NCI-H510A (cell line): ENCODE data around the gene DCLK1.

Experiments
- DNase-seq: peaks from one replicate; lab custom pipeline; 2025; lab: John Stamatoyannopoulos, UW

DCLK1 gene

DNA sequence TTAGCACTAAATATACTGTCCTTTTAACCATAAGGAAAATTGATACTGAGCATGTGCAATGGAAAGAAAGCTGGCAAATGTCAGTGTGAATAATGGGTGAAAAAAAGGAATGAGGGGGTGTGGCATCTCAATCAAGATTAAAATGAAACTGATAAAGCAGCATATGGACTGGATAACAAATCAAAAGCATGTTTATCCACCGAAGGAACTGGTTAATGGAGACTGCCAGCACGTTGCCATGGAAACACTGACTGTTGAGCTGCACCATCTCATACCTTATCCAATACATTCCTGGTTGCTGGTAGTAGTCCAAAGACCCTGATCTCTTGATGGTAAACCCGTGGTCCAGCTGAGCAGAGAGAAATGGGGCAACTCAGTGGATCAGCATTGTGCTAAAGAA is 343.2 kb downstream of the DCLK1 start:
- DNase-seq = no peak

DNA sequence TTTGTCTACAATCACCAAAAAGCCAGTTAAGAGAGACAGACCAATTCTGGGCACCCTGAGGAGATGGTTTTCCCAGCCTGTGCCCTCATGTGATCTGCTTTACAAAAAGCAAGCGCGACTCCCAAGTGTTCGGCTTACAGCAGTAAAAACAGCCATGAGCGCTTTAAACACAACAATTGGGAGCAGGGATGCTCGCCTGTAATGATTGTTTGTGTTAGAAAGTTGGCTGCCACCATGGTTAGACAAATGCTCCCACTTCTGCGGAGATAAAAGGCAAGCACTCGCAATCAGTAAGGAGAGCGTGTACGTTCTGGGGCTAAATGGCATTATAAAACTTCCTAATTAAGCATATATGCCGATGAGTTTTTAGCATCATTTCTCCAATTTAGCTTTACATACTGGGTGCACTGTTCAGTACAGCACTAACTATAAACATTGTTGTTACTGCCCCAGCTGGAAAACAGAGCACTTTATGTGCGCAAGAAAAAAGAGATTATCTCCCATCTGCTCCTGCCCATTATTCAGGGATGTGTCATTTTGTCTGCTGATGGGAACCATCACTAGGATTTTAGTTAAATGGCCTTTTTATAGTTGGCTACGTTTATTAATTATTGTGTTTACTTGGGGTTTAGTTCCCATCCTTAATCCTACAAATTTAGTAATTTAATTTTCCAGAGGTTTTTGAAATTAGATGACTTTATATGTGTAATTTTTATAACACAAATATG is 345.4 kb downstream of the DCLK1 start:
- no peak for DNase-seq

DNA sequence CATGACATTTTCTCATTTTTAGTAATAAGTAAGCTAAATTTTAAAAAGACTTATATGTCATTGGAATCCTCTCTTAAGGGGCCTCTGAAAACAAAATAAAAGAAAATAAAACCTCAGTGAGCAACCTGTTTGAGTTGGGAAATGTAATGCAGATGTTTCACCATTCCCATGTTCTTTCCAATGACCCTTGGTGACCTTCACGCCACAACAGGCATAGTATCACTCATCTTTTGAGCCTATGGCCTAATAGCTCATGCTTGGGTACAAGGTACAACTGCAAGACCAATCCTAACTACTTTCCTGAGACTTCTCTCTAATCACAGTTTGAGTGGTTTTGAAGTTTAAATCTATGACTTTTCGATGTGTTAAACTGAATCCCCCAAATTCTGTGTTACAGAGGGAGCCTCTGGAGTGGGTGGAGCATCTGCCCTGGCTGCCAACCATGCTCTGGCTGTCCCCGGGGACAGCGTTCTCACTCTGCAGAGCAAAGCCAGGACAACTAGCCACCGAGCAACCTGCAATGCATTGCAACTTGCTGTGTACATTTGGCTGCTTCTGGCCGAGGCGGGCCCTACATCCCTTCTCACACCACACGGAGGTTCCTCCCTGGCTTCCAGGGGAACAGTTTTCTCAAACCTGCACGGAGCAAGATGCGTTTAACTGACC is 346.8 kb downstream of the DCLK1 start:
- no peak for DNase-seq

DNA sequence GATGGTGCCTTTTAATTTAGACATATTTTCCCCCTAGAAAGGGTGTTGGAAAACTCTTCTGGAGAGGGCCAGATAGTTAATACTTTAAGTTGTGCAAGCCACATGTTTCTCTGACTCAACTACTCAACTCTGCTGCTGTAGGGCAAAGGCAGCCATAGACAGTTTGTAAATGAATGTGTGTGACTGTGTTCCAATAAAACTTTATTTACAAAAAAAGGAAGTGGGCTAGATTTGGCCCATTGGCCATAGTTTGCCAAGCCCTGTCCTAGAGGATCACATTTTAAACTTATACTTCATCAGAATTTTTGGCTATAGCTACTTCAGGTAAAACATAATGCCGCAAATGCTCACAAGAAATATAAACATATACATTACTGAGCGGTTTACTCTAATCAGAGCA is 348.4 kb downstream of the DCLK1 start:
- no peak for DNase-seq

DNA sequence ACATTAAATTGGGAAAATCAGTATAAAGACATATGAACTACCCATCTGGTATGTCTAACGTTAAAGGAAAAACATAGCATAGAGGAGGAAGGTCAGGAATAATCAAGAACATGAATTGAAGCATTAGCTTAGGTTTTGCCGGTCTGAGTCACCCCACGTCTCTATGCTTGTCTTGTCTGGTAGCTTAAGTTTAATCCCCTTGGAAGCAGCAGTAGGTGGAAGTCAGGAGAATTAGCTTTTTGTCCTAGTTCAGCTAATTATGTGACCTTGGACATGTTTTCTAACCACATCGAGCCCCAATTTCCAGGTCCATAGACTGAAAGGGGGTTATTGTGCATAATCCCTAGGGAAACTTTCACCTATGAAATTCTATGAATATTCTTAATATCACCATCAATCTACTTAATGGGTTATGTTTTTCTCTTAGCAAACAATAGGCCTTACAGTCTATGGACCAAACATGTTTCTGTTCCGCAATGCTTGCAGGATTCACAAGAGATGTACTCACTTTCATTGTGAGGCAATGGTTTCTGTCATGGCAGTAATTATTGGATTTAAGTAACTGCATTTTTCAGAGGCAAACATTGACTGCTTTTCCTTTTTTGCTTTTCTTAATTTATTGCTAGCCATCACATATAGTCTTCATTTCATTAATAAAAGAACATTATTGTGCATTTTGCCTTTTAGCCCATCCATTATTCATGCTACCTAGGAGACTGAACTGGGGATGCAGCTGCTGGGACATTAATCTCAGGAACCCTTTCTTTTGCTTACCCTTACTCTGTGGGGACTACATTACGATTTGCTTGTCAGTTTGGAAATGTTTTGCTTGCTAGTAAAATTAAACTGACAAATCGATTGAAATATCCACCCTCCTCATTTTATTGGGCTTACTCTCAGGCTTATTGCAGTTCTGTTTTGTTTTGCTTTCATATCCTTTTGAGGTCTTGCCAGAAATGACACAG is 349.9 kb downstream of the DCLK1 start:
- no peak for DNase-seq

DNA sequence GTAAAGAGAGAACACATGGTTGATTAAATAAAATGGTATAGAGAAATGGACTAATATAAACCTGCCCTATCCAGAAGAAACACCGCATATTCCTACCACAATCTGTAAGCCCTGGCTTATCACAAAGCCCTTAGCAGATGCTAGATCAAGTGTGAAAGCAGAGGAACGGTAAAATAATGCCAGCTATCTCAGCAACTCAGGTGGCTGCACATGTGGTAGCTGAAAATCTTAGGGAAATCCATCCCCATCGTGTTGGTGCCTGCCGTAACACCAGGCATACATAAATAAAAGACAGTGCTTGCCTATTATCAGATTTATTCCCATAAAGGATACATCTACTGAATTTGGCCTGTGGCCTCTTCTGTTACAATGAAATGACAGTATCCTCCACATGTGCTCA is 350.6 kb downstream of the DCLK1 start:
- no peak for DNase-seq

DNA sequence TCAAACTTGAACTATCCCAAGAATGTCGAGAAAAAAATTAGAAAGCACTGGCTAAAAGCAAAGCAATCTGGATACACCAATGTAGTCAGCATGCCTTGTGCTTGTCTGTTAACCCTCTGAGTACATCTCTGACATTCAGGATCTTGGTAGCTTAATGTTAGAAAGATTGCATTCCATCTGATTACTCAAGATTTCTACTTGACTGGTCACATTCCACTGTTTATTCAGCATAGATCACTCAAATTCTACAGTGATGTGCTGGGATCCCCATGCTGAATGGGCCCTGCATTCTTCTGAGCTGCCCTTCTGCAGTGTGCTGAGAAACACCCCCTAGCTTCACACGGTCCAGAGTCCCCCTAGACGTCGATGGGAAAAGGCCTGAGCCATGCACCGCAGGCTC is 359.3 kb downstream of the DCLK1 start:
- no peak for DNase-seq

DNA sequence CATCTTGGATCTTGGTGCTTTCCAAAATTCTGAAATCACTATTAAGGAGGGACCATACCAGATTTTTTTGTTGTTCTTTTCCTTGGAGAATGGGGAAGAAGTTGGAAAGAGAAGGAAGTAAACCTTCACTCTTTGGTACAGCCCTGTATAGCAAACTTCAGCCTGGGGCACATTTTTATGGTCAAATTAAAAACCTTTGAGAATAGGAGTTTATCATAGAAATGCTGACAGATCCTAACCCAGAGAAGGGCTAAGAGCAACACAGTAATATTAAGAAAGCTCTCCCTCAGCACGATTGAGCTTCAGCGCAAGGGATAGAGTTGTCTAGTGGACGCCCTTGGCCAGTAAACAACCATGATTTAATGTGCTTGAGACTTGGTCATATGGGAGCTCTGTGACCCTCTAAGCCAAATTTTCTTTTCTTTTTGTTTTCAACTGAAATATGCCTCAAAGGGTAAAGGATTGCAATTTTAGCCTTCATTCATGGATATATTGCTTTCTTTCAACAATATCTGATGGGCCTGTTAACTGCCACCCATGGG is 360.4 kb downstream of the DCLK1 start:
- no peak for DNase-seq

DNA sequence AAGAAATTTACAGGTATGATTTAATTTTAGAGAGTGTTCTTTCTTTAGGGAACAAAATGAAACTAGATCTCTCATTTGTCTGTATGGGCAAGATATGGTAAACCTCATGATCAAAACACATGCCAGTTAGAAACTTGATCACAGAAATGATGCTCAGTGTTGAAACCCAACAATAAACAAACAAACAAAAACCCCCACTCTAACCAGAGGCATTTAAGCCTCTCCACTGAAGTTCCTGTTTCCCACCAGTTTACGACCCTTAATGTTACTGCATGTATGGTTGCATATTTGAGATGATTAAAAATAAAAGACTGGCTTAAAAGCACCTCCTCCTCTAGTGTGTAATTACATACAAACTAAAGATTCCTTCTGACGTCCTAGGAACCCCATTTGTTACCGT is 361.4 kb downstream of the DCLK1 start:
- DNase-seq = no peak

DNA sequence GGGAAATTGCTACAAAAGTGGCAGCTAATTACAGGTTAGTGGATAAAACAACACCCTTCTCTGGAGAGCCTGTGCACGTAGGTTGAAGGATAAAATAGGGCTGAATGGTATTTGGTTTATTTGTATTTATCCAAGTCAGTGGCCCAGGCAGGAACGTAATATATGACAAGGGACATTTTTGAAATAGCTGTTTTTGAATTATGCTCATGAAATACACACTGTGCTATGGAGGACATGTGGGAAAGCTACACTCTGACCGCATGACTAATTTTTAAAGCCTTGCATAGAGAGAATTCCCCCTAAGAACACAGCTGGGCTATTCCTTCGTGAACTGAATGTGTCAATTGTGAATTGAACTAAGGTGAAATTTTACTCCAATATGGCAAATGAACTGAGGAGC is 362.6 kb downstream of the DCLK1 start:
- DNase-seq = no peak

DNA sequence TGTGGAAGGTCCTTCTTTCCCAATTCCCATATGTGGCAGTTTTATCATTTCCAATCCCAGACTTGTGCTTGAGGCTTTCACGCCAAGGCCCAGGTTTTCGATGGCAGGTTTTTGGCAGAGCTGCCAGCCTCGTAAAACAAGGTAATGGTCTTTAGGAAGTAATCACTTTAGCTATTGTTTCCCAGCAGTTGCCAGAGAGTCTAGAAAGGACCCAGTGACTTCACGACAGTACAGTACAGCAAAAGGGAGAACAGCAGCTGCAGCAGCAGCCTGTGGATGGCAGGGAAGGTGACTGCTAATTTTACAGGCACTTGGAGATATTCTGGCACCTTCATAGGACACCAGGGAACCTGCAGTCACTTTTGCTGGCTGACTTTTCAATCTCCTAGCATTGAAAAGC is 363.1 kb downstream of the DCLK1 start:
- DNase-seq = no peak

DNA sequence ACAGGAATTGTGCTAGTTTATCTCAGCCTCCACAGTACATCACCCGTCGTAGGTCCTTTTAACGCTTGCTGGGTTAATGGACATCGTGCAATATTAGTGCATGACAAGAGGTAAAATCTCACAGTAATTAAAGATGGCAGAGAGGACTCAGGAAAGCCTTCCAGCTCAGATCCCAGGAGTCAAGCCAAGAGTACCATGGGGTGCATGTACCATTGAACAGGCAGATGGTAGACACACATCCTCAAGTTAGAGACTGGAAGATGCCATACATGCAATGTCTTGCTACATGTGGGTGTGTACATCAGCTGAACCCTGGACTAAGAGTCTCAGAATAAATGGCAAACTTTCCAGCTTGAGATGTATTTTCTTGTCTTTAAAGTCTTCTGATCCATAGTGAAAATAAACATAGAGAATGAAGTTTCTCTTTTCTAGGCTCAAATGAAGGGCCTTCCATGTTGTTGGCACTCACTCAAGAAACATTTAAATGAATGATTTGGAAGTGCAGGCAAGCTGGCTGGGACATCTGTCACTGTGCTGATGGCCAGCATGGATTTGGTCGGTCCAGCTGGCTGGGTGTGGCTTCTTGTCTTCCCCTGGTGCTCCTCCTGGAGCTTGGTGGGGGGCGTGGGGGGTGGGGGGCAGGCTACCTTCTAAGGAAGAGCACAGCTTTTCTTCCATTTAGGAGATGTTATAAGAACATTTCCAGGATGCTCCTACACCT is 363.8 kb downstream of the DCLK1 start:
- DNase-seq = no peak

DNA sequence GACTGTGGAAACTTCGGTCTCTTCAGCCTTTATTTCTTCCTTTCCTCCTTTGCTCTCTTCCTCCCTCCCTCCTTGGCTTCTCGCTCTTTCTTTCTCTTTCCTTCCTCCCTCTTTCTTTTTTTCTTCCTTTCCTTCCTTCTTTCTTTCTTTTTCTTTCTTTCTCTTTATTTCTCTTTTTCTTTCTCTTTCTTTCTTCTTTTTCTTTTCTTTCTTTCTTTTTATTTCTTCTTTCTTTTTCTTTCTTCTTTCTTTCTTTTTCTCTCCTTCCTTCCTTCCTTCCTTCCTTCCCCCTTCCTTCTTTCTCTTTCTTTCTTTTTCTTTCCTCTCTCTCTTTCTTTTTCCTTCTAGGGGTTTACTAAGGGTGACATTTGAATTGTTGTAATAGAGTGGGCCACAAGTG is 364.5 kb downstream of the DCLK1 start:
- no peak for DNase-seq

DNA sequence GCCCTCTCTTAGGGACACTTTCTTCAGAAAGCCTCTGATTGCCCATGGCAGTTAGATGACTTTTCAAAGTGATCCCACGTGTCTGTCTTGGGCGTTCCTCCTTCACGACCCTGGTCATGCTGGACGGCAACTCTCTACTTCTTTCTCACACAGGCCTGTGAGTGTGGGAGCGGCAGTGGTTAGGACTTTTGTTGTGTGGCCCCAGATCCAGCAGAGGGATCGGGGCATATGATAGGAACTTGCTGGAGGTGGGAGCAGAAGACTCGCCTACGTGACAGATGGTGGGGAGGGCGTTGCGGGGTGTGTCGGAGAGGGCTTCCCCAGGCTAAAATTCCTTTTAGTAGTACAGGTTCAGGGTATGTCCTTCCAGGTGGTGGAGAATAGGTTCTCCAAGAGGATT is 365.2 kb downstream of the DCLK1 start:
- no peak for DNase-seq

DNA sequence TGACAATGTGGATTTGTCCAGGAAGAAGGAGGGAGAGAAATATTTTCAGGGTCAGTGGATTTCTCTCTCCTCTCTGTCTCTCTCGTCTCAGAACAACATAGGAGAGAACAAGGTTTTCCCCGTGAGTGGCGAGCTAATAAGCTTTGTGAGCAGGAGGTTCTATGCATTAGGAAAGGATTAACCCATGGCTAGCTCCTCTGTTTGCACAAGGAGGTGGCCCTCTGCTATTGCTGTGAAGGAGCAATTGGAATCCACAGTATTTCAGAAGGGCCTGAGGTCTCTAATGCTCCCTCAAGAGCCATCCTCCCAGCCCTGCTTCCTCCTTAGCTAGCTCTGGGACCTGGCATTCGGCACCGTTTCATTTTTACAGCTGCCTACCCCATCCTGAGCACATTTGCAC is 365.8 kb downstream of the DCLK1 start:
- no peak for DNase-seq

DNA sequence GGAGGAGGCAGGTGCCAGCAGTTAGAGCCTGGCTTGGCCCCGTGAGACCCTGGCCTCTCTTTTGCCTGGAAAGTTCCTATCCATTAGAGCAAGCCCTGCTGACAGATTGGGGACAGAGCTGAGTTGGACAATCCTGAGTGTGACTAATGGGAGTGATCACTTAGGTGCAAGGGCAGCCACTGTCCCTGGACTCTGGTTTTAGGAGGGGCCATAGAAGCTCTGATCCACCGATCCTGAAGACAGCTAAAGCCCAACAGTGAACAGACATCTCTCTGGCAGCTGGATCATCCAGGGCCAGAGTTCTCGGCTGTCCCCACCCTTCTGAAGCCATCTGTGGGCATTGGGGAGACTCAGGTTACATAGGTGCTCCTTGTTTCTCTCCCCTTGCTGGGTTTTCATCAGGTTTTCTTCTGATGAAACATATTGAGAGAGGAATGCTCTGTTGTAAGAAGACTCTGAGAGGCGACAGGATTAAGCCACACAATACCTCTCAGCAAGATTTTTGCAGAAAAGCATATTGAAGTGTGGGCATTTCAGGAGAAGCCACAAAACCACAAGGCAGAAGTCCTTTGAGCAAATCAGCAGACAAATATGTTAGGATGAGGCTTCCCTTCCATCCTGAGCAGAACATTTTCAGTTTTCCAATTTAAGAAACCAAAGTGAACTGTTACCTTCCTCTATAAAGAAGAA is 366.7 kb downstream of the DCLK1 start:
- DNase-seq = no peak

DNA sequence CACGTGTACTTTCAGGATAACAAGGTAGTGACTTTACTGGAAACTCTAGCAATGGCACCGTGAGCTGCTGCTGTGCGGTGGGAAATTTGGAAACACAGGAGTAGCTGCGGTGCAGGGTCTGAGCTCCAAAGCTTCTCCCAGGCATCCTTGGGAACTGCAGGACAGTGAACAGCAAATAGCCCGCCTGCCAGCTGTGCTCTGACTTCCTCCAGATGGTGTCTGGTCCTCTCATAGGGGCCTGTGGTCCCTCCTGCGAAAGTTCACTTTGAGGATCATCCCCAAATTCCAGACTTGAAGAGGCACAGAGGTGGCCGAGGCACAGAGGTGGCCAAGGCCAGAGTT is 367.4 kb downstream of the DCLK1 start:
- no peak for DNase-seq

DNA sequence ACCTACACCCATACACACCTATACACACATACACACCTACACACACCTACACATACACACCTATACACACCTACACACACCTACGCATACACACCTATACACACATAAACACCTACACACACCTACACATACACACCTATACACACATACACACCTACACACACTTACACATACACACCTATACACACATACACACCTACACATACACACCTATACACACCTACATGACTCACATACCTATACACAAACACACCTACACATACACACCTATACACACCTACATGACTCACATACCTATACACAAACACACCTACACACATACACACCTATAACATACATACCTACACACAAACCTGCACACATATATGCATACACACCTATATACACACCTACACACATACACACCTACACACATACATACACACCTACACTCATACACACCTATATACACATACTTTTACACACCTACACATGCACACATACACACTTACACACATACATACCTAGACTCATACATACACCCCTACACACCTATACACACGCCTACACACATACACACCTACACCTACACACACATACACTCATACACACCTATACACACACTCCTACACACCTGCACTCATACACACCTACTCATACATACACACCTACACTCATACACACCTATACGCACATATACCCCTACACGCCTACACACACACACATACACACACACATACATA is 368.0 kb downstream of the DCLK1 start:
- no peak for DNase-seq

DNA sequence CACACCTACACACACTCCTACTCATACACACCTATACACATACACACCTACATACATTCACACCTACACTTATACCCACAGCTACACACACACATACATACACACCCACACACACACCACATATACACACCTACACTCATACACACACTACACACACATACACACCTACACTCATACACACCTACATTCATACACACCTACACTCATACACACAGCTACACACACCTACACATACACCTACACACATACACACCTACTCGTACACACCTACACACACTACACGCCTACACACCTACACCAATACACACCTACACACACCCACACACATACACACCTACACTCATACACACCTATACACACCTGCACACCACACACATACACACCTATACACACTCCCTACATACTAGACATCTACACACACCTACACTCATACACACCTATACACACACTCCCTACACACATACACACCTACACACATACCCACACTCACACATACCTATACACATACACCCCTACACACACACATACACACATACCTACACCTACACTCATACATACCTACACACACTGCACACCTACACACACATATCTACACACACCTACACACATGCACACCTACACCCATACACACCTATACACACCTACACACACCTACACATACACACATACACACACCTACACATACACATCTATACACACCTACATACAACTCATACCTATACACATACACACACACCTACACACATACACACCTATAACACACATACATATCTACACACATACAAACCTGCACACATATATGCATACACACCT is 369.5 kb downstream of the DCLK1 start:
- no peak for DNase-seq

DNA sequence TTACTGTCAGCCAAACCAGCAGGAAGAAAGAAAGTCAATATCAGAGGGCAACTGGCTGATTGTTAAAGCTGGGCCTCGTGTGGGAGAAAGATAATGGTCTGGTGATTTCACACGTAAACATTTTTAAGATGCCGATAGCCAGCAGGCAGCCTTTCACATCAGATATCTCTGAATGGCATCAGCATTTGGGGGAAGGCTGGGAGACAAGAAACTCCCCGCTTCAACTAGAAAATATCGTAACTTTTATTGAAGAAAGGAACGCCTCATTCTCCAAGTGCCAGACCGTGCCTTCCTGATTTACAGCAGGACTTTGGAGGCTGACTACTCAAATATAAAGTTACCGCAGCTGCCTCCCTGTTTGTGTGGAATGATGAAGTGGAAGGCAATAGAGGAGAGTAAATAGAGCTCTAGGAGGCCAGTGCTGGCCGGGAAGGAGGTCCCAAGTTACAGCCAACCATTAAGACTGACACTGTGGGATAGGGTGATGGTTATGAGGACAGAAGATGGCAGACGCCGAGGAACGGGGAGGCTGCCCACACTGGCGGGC is 370.4 kb downstream of the DCLK1 start:
- DNase-seq = peak; percentile 18
